Activated CD4-positive, alpha-beta memory T cell treated with anti-CD3 and anti-CD28 coated beads for 36 hours (primary cell): ENCODE results near the gene NXN. TPM values are rescaled to one million over a fixed set of nuclear protein-coding genes. Genes with fewer than 3 reads are reported as not detected.
"Not testable (repeated sequence)": the region's sequence is repeated elsewhere in the genome, so short reads cannot be mapped to it uniquely, and the experiment has no call there.

Experiments used
- CTCF ChIA-PET: fragments of 350-600 bp; sonication (Branson Sonifier 250); formaldehyde crosslinking; loops from one replicate; lab custom pipeline; 2021; ENCODE audit warnings: antibody characterized with exemption, inconsistent platforms; lab: Charles Lee
- POLR2A ChIA-PET: fragments of 350-600 bp; sonication (Branson Sonifier 250); formaldehyde crosslinking; loops from one replicate; lab custom pipeline; 2021; ENCODE audit warnings: antibody characterized with exemption; lab: Charles Lee
- DNase-seq: peaks from one replicate; pipeline ENCODE4 v3.0.0-alpha.2; 2020
- H3K27ac Mint-ChIP-seq: one replicate; pipeline ENCODE4 v1.8.0; 2021; ENCODE audit warnings: mixed read lengths
- H3K27me3 Mint-ChIP-seq: one replicate; pipeline ENCODE4 v1.8.0; 2021; ENCODE audit warnings: mixed read lengths
- H3K36me3 Mint-ChIP-seq: one replicate; pipeline ENCODE4 v1.8.0; 2021; ENCODE audit warnings: mixed read lengths
- H3K4me1 Mint-ChIP-seq: one replicate; pipeline ENCODE4 v1.8.0; 2021; ENCODE audit warnings: low read depth, mixed read lengths
- H3K4me3 Mint-ChIP-seq: one replicate; pipeline ENCODE4 v1.8.0; 2021; ENCODE audit warnings: mild to moderate bottlenecking, mixed read lengths
- H3K9me3 Mint-ChIP-seq: one replicate; pipeline ENCODE4 v1.8.0; 2021; ENCODE audit warnings: mixed read lengths
- intact Hi-C: fragments of 100-400 bp; cut with micrococcal nuclease; formaldehyde crosslinking; loops from one replicate; pipeline ENCODE4 v1.15.1; 2023
- total RNA-seq, 2 experiments: library from RNA; stranded (reverse); gene quantifications; one replicate each; pipeline ENCODE4 v1.2.3, GENCODE V29; 2021

The NXN gene
- total RNA-seq, 2 experiments from 2014 or later: 0.31 to 0.33 TPM

GRCh38 chr17:944266-944826 is 35.2 kb downstream of the NXN start:
- Mint-ChIP-seq H3K27me3 (no peaks in the 10 kb centered on the region), H3K9me3 (no peaks in the 10 kb centered on the region), H3K36me3 (no peaks in the 10 kb centered on the region), H3K4me3 (no peak overlapping the region), H3K27ac (no peak overlapping the region), H3K4me1 (no peaks in the 10 kb centered on the region)
- CTCF ChIA-PET: interaction anchor here (0.8 kb wide), 1 partner anchor 37 kb away, joined by 3 read pairs; no protein-coding TSS in a partner anchor
- DNase-seq: no peak
- intact Hi-C loops: no loop called here
- POLR2A ChIA-PET: no interaction called here

- intact Hi-C loops: no loop called here
- no peak for DNase-seq
- no peaks in the 10 kb centered on the region for H3K4me1 Mint-ChIP-seq
- peaks cover 1% of the 10 kb centered on the region for H3K27me3 Mint-ChIP-seq
- ChIA-PET CTCF (no interaction called here), POLR2A (no interaction called here)
- H3K27ac Mint-ChIP-seq: no peak overlapping the region
- no peaks in the 10 kb centered on the region for H3K9me3 Mint-ChIP-seq
- H3K36me3 Mint-ChIP-seq: no peaks in the 10 kb centered on the region
- H3K4me3 Mint-ChIP-seq: no peak overlapping the region
Measured at GRCh38 chr17:935485-935884, 44.1 kb downstream of the NXN start.

DNA sequence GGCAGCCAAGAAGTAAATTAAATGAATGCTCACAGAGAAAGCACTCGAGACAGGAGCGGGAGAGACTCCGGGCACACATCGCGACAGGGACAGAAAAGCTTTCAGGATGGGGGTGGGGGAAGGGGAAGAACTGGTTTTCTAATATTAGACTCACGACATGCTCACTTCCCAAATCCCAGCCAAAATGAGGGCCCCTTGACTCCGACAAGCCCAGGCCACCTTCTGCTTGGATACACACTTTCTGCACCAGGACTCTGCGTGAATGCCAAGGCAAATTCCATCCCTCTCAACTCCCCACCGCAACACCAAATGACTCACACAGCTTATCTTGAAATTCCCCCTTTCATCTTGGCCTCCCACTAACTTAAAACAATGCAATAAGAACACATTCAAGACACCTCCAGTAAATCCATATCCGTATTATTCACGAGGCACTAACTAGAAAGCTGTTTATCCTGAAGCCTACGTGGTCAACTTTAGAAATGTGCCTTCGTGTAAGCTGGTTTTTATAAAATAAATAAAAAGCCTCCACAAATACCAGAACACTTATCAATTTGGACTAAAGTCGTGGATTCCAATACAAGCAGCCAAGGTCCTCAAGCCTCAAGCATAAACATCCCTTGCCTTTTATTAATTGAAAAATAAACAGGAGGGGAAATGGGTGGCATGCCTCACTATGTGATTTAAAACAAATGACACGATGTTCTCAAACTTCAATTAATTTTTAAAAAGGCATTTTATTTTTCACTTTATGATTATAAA is 46.1 kb downstream of the NXN start:
- Mint-ChIP-seq H3K27me3 (peaks cover 1% of the 10 kb centered on the region), H3K4me3 (no peak overlapping the region), H3K36me3 (no peaks in the 10 kb centered on the region), H3K4me1 (no peaks in the 10 kb centered on the region), H3K9me3 (no peaks in the 10 kb centered on the region), H3K27ac (no peak overlapping the region)
- ChIA-PET POLR2A (no interaction called here), CTCF (no interaction called here)
- DNase-seq: no peak
- intact Hi-C loops: no loop called here

DNA sequence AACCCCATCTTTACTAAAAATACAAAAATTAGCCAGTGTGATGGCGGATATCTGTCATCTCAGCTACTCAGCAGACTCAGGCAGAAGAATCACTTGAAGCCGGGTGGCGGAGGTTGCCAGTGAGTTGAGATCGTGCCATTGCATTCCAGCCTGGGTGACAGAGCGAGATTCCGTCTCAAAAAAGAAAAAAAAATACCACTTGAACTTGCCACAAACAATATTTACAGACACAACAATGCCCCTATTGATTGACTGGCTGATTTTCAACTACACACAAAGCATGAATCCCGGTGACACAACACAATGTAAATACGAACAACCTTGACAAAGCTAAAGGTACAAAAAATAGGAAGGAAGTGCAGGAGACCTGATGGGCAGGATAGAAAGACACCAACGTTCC is 49.3 kb downstream of the NXN start:
- POLR2A ChIA-PET: no interaction called here

GRCh38 chr17:929586-929985 is 50.0 kb downstream of the NXN start:
- Mint-ChIP-seq H3K4me3 (no peak overlapping the region), H3K36me3 (no peaks in the 10 kb centered on the region), H3K27ac (no peak overlapping the region), H3K4me1 (no peaks in the 10 kb centered on the region), H3K9me3 (no peaks in the 10 kb centered on the region), H3K27me3 (peaks cover 14% of the 10 kb centered on the region)
- DNase-seq: no peak
- ChIA-PET CTCF (interaction anchor here (1.2 kb wide), 1 partner anchor 51 kb away, joined by 4 read pairs; no protein-coding TSS in a partner anchor), POLR2A (no interaction called here)
- intact Hi-C loops: no loop called here

More for the DNA sequence above, 49.3 kb downstream of the NXN start:
- Mint-ChIP-seq H3K4me3 (no peak overlapping the region), H3K4me1 (no peaks in the 10 kb centered on the region), H3K36me3 (no peaks in the 10 kb centered on the region), H3K9me3 (no peaks in the 10 kb centered on the region), H3K27me3 (peaks cover 14% of the 10 kb centered on the region), H3K27ac (no peak overlapping the region)
- CTCF ChIA-PET: no interaction called here
- intact Hi-C loops: no loop called here
- DNase-seq: no peak

GRCh38 chr17:927611-928461 is 51.7 kb downstream of the NXN start:
- Mint-ChIP-seq H3K9me3 (no peaks in the 10 kb centered on the region), H3K4me1 (no peaks in the 10 kb centered on the region), H3K27ac (no peak overlapping the region), H3K27me3 (peaks cover 14% of the 10 kb centered on the region), H3K4me3 (no peak overlapping the region), H3K36me3 (no peaks in the 10 kb centered on the region)
- CTCF ChIA-PET: no interaction called here
- DNase-seq: no peak
- intact Hi-C loops: no loop called here
- POLR2A ChIA-PET: interaction anchor here (0.6 kb wide), 1 partner anchor 18 kb away, joined by 3 read pairs; no protein-coding TSS in a partner anchor

- Mint-ChIP-seq H3K4me3 (no peak overlapping the region), H3K27me3 (peaks cover 14% of the 10 kb centered on the region), H3K36me3 (no peaks in the 10 kb centered on the region), H3K9me3 (no peaks in the 10 kb centered on the region), H3K27ac (no peak overlapping the region), H3K4me1 (no peaks in the 10 kb centered on the region)
- no peak for DNase-seq
- POLR2A ChIA-PET: no interaction called here
- CTCF ChIA-PET: no interaction called here
- intact Hi-C loops: no loop called here
Measured at GRCh38 chr17:925817-926216, 53.8 kb downstream of the NXN start.

DNA sequence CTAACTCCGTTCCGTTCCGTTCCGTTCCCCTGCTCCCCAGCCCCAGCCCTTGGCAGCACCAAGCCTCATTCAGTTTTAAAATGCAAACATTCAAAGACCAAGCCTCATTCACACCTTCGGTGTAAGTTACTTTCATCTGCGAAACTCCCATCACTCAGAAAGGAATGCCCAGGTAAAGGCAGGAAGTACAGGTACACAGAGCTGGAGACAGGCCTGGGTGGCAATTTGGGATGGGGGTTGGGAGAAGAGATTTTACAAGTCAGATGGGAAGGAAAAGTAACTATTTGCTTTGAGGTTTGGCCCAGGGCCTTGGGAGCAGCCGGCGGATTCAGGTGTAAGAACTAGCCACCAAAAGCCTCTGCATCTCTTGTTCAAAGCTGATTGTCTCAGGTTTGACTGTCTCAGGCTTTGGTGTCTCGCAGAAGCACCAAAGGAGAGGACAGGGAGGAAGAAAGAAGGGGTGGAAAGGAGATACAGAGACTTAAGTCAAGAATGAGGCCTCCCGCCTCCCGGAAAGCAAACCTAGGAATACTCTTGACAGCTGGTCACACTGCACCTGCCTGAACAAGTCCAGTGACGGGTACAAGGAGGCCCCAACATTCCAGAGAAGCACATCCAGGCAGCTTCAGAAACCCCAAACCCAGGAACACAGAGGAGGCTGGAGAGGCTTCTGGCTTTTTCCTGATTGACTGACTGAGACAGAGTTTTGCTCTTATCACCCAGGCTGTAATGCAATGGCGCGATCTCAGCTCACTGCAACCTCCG is 54.7 kb downstream of the NXN start:
- H3K27me3 Mint-ChIP-seq: peaks cover 14% of the 10 kb centered on the region
- DNase-seq: no peak
- ChIA-PET POLR2A (no interaction called here), CTCF (no interaction called here)
- no peaks in the 10 kb centered on the region for H3K9me3 Mint-ChIP-seq
- H3K4me1 Mint-ChIP-seq: no peaks in the 10 kb centered on the region
- no peak overlapping the region for H3K4me3 Mint-ChIP-seq
- H3K27ac Mint-ChIP-seq: no peak overlapping the region
- H3K36me3 Mint-ChIP-seq: no peaks in the 10 kb centered on the region
- intact Hi-C loops: no loop called here

GRCh38 chr17:924306-924705 is 55.3 kb downstream of the NXN start:
- intact Hi-C loops, CTCF ChIA-PET, POLR2A ChIA-PET: not testable (repeated sequence)

GRCh38 chr17:923633-924032 is 55.9 kb downstream of the NXN start:
- DNase-seq: no peak
- ChIA-PET POLR2A (no interaction called here), CTCF (no interaction called here)
- H3K27ac Mint-ChIP-seq: no peak overlapping the region
- intact Hi-C loops: no loop called here
- H3K36me3 Mint-ChIP-seq: no peaks in the 10 kb centered on the region
- H3K4me1 Mint-ChIP-seq: no peaks in the 10 kb centered on the region
- H3K9me3 Mint-ChIP-seq: no peaks in the 10 kb centered on the region
- no peak overlapping the region for H3K4me3 Mint-ChIP-seq
- peaks cover 14% of the 10 kb centered on the region for H3K27me3 Mint-ChIP-seq

More at GRCh38 chr17:924306-924705, 55.3 kb downstream of the NXN start:
- not testable (repeated sequence) for DNase-seq, H3K4me1 Mint-ChIP-seq, H3K9me3 Mint-ChIP-seq, H3K4me3 Mint-ChIP-seq, H3K27ac Mint-ChIP-seq, H3K36me3 Mint-ChIP-seq
- peaks cover 14% of the 10 kb centered on the region for H3K27me3 Mint-ChIP-seq

GRCh38 chr17:921161-921560 is 58.4 kb downstream of the NXN start:
- intact Hi-C loops: no loop called here
- DNase-seq: no peak
- POLR2A ChIA-PET: no interaction called here
- H3K36me3 Mint-ChIP-seq: no peaks in the 10 kb centered on the region
- no peaks in the 10 kb centered on the region for H3K9me3 Mint-ChIP-seq
- H3K27me3 Mint-ChIP-seq: peaks cover 9% of the 10 kb centered on the region
- CTCF ChIA-PET: no interaction called here
- H3K4me3 Mint-ChIP-seq: no peak overlapping the region
- H3K27ac Mint-ChIP-seq: no peak overlapping the region
- H3K4me1 Mint-ChIP-seq: no peaks in the 10 kb centered on the region

GRCh38 chr17:920190-920589 is 59.4 kb downstream of the NXN start:
- Mint-ChIP-seq H3K4me1 (no peaks in the 10 kb centered on the region), H3K4me3 (no peak overlapping the region), H3K36me3 (no peaks in the 10 kb centered on the region), H3K9me3 (no peaks in the 10 kb centered on the region), H3K27ac (no peak overlapping the region), H3K27me3 (peaks cover 3% of the 10 kb centered on the region)
- intact Hi-C loops: no loop called here
- ChIA-PET CTCF (no interaction called here), POLR2A (no interaction called here)
- DNase-seq: no peak
